Right ventricle myocardium inferior (tissue), 1 donor: ENCODE results near the gene PASD1. TPM values are rescaled to one million over a fixed set of nuclear protein-coding genes. Genes with fewer than 3 reads are reported as not detected.

Experiments
- ATAC-seq: fragments of 200-7000 bp; cut with Tn5 transposase; one replicate; pipeline ENCODE4 v1.9.1; 2020; ENCODE audit warnings: mild to moderate bottlenecking, moderate library complexity
- DNase-seq: peaks from one replicate; pipeline ENCODE4 v3.0.0; 2021; ENCODE audit errors: missing footprints
- intact Hi-C: fragments of 100-400 bp; cut with DNase I; formaldehyde crosslinking; loops from one replicate; pipeline ENCODE4 v1.11.0; 2022
- total RNA-seq: library from RNA; stranded (reverse); fragmentation: NEBNext Ultra II Directional; extraction: Animal tissue kit (Norgen Biotek cat#: 25700); gene quantifications from one replicate; pipeline ENCODE4 v1.2.1, GENCODE V29; 2021
- donor health status: DM: no; HTN: yes; CAD: no; lungs with severe emphysema.

PASD1 gene
- total RNA-seq, 1 donor from 2014 or later, result not detected

- DNase-seq, result no peak
- ATAC-seq, result peak; percentile 74
- intact Hi-C loops, result no loop called here
These were observed 158.9 kb downstream of the PASD1 start for GRCh38 chrX:151722241-151722846.

- intact Hi-C loops, result no loop called here
- DNase-seq (no peak), ATAC-seq (no peak)
These were observed 159.8 kb downstream of the PASD1 start for GRCh38 chrX:151723156-151723760.

- DNase-seq (no peak), ATAC-seq (no peak)
- intact Hi-C loops, result no loop called here
These were observed 161.3 kb downstream of the PASD1 start for GRCh38 chrX:151724563-151725337.

- DNase-seq, result no peak
- intact Hi-C loops, result no loop called here
- ATAC-seq, result no peak
These were observed 161.8 kb downstream of the PASD1 start for GRCh38 chrX:151725338-151725614.

Other genes starting within 250 kb of the PASD1 start
- 27.2 TPM for gene VMA21, start 166.5 kb upstream of the PASD1 start, total RNA-seq
- gene PRRG3, start 131.8 kb downstream of the PASD1 start, total RNA-seq, result 3.4 TPM
- gene FATE1, start 152.4 kb downstream of the PASD1 start, total RNA-seq, result not detected
- gene CNGA2, start 171.1 kb downstream of the PASD1 start, total RNA-seq, result not detected